Activated CD8-positive, alpha-beta memory T cell treated with anti-CD3 and anti-CD28 coated beads, Interleukin-2, amount 50 U/mL, for 1 hour (primary cell): Measurements from ENCODE around the gene MAPK11.

Experiments used
- DNase-seq: peaks from one replicate; pipeline ENCODE4 v3.0.0-alpha.2; 2020; ENCODE audit errors: extremely low read depth

MAPK11 gene

DNA sequence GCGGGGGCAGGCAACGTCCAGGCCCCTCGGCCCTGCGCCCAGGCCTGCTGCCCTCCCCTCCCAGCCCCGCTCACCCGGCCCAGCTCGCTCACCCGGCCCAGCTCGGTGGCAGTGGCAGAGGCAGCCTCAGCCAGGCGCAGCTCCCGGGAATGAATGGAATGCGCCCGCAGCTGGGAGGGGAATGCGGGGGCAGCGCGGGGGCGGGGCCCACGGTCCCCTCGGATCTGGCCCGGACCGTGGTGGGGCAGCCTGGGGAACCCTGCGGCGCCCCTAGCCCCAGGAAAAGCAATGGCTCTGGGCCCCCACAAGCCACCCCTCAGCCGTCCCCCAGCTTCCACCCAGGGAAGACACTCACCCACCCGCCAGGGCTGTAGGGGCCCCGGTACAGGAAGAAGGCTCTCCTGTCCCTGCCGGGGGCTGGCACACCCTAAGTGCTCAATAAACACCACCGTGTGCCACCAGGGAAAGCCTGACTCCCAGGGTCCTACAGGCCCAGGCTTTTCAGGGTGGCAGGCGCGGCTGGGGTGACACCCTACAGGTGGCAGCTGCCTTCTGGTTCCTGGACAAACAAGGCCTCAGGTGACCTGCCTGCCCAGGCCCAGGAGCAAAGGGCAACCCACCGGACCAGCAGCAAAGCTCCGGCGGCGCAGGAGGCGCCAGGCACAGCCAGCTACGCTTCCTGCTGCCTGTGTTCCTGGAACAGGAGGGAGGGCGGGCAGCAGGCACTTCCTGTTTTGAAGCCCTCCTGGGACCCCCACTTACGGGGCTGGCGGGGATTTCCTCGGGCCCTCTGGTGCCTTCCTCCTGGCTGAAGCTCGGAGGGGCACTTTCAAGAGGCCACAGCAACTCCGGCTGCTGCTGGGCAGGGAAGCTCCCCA lies 23.5 kb upstream of the MAPK11 start:
- DNase-seq, result no peak

DNA sequence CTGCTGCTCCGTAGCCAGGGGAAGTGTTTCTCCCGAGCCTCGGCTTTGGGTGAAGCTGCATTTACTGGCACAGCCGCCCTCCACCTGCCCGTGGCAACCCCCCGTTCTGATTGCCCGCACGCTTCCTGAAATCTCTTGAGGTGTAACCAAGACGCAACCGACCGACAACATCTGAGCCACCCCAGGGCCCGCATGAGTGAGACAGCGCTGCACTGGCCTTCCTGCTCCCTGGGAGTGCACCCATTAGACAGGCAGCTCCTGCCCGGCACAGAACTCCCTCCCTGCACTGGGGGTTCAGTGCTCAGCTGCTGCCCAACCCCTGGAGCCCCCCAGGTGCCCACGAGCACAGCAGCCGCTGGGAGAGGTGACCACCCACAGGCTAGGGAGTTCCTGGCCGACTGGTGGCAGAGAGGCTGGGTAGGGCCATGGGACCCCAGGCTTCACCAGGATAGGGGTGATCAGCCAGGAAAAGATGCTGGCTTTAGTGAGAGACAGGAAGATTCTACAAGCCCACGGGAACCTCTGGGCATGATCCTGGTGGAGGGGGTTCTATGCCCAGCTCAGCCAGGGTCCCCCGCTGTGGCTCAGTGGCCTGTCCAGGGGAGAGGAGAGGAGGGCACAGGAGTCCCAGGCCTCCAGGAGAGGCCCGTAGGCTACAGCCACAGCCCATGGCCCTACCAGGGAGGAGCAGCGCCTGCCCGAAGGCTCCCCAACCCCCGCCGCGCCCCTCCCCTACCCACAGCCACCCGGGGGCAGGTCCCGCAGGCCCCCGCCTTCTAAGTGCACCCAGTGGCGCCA lies 22.7 kb upstream of the MAPK11 start:
- DNase-seq, result no peak

DNA sequence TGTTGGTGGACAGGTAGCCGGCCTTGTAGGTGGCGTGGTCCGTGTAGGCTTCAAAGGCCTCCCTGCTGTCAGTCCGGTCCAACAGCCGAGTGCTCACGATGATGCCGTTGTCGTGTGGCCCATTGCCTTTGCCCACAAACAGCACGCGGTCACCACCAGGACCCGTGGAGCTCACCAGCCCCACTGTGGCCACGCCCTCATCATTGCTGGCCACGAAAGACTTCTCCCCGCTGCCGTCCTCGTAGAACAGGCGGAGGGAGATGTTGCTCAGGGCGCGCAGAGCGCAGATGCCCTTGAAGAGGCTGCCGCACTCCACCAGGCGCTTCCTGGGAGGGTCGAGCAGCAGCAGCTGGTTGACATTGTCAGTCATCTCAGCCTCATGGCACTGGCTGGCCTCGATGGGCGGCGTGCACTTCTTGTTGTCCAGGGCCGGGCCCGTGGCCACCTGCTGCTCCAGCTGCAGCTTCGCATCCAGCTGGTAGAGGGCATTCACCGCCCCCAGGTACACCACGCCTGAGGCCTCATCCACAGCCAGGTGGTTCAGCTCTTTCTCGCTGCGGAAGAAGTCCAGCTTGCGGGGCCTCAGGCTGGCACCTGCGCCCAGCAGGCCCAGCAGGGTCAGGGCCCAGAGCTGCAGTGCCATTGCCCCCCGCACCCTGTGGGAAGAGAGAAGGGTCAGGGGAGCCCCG lies 19.9 kb upstream of the MAPK11 start:
- DNase-seq, result no peak

DNA sequence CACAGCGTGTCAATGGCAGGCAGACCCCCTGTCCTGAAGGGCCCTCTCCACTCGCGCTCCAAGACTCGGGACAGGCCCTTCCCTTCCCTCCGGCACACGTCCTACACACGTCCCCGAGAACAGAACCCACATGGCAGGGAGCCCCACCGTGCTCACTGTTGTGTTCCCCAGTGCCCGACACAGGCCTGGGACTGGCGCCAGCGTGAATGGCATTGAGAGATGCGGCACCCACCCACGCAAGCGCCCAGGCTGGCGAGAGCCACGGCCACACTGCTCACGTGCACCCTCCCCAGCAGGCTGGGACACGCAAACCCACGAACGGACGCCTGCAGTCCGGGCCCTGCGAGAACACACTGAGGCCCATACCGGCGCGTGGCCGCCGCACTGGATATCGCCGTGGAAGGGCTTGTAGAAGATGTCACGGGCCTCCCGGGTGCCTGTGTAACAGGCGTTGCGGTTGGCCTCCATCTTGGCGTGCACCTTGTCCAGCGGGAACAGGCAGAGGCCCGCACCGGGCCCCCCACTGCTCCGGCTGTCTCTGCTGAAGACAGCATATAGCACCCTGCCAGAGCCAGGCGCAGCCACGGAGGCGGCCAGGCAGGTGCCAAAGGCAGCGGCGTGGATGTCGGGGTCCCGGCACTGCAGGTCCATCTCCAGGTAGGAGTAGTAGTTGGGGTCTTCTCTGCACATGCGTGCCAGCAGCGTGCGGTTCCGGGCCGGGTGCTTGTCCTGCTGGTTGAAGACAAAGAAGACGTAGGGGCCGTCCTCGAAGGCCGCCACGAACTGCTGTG lies 19.2 kb upstream of the MAPK11 start:
- no peak for DNase-seq

DNA sequence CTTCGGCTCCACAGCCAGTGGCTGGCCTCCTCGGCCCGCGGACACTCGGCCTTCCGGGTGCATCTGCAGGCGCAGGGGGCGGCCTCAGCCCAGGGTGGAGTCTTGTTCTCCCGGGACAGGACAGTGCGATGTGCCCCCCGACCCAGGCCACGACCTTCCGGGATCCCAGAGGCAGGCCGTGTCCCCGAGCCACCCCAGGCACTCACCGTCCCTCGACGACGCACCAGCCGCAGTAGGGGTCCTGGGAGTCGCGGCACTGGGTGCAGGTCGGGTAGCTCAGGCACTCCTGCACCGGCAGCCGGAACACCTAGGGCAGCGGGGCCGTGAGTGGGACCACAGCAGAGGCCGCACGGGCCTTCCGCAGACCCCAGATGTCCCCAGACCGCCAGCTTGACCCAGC lies 17.6 kb upstream of the MAPK11 start:
- DNase-seq, result no peak

DNA sequence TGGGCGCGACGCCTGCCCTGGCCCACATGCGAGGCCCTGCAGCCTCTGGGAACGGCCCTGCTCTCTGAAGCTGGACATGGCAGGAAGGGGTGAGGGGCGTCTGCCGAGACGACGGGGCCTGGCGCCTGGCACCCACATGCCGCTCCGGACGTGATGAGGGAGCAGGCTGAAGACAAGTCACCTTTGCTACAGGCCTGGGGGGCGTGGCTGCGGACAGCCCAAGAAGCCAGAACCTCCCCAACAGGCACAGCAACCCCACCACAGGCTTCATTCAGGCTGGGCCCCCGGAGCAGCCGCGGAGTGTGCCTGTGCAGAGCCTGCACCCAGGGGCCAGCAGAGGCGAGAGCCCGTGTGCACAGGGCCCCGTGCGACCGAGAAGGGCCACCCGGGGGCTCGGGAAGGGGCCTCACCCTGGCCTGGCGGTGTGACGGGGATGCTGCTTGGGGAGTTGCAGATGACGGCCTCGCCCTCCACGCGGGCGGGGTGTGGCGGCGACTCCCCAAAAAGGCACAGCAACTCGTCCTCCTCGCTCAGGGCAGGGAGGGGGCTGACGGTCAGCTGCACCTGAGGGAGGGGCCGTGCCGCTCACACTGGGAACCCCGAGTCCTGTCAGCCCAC lies 16.6 kb upstream of the MAPK11 start:
- no peak for DNase-seq

DNA sequence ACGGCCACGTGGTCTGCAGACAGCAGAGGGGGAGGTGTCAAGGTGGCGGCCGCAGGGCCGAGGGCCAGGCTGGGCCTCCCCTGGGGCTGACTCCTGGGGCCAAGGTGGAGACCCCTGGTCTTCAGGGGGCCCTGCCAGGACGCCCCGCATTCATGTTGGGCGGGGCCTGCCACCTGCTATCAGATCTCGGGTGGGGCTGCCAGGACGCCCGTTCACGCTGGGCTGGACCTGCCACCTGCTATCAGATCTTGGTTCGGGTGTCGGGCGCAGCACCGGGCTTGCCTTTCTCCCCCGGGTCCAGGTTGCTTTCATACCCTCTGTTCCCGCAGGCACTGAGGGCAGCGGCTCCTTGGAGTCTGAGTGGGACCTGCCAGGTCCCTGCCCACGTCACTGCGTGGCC lies 16.1 kb upstream of the MAPK11 start:
- DNase-seq, result no peak

DNA sequence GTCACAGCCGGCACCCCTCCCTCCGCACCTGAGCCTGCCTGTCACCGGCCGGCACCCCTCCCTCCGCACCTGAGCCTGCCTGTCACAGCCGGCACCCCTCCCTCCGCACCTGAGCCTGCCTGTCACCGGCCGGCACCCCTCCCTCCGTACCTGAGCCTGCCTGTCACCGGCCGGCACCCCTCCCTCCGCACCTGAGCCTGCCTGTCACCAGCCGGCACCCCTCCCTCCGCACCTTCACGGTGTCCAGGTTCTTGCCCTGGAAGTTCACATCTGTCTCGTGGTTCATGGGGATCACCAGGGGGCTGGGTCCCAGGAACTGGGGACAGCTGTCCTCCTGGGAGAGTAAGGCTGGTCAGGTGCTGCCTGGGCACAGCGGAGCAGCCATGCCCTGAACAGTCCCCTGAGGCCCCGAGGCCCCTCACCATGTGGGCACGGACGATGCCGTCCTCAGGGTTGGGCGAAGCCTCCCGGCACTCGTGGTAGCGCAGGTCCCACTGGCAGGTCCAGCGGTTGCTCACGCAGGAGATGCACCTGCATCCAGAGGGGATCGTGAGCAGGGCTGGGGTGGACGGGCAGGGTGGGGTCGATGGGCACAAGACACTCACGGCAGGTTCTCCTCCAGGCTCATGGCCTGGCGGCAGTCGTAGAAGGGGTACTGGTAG lies 15.5 kb upstream of the MAPK11 start:
- no peak for DNase-seq

DNA sequence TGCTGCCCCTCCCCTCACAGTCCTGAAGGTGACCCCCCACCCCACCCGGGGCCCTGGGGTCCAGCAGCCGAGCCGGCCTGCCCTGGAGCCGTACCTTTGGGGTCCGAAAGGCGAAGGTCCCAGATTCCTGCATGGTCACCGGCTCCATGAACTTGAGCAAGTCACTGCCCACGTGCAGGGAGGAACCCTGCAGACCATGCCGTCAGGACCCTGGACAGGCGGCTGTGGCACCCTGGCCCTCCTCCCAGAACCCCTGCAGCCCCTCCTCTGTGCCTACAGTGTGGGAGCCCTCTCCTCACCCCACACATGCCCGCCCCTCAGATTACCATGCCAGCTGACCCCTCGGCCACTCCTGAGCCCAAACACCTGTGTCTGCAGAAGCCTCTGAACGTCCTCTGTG lies 14.3 kb upstream of the MAPK11 start:
- no peak for DNase-seq

DNA sequence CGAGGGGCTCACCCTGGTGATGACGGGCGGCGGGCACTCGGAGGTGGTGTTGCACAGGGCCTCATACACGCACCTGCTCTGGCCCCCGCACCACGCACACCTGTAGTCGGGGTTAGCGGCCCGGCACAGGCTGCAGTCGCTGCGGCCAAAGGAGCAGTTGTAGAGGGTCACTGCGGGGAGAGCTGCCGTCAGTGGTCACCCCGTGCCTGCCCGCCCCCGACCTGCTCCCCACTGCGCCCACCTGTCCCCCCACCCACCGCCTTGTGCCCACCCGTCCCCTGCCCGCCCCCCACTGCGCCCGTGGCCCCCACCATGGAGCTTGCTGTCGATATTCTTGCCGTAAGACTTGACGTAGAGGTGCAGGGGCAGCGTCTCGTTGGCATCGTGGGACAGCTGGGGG lies 13.6 kb upstream of the MAPK11 start:
- DNase-seq, result no peak

DNA sequence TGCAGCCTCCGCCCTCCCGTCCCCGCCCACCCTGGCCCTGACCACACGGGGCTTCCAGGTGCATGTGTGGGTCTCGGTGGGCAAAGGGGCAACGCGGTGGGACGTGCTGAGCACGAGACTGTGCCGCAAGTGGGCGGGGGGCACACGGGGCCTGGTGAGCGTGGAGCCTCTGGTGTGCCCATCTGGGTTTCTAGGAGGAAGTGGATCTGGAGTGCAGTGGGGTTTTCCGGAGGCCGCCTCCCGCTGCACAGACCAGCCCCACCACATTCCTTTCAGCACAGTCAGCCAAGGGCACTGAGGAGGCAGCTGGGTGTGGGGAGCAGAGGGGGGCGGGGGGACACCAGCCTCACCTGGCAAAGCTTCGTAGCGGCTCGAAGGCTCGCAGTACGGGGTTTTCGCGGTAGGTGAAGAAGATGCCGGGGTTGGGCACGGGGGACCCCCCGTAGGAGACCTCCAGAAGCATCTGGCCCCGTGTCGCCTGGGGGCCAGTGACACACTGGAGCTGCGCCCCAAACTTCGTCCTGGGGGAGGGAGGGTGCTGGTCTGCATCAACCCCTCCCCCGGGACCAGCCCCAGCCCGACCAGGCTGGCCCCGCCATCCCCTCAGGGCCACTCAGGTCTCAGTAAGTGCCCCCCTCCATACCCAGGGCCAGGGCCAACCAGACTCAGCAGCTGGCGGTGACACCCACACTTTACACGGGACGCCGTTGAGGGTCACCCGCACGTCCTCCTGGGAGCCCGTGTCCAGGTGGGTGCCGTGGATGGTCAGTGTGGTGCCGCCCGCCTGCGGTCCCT lies 12.4 kb upstream of the MAPK11 start:
- DNase-seq, result no peak

DNA sequence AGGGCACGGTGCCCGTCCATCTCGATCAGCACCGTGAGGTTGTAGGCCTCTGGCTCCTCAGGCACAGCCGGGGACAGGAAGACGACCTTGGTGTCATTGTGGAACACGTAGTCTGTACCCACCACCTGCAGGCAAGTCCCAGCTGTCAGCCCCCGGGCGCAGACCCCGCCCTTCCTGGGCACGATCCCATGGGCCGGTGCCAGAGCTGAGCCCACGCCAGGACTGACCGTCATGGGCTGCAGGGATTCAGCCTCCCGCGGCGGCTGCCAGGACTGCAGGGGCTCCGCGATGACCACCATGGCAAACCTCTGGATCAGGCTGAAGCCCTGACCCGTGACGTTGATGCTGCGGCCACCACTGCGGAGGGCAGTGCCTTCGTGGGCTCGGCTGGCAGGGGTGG lies 11.8 kb upstream of the MAPK11 start:
- DNase-seq, result no peak

DNA sequence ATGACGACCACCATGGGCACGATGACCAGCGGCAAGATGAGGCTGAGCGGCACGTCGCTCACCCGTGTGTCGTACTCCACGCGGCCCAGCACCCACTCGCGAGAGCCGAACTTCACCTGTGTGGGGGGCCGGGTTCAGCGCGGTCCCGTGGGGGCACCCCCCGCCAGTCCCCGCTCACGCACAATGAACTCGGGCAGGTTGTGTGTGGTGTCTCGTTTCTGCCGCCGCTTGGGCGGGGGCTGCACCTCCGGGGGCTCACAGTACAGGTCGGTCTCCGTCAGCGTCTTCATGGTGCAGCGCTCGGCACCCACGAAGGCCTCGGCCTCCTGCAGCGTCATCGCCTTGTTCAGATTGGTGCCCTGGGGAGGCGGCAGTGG lies 11.2 kb upstream of the MAPK11 start:
- no peak for DNase-seq

DNA sequence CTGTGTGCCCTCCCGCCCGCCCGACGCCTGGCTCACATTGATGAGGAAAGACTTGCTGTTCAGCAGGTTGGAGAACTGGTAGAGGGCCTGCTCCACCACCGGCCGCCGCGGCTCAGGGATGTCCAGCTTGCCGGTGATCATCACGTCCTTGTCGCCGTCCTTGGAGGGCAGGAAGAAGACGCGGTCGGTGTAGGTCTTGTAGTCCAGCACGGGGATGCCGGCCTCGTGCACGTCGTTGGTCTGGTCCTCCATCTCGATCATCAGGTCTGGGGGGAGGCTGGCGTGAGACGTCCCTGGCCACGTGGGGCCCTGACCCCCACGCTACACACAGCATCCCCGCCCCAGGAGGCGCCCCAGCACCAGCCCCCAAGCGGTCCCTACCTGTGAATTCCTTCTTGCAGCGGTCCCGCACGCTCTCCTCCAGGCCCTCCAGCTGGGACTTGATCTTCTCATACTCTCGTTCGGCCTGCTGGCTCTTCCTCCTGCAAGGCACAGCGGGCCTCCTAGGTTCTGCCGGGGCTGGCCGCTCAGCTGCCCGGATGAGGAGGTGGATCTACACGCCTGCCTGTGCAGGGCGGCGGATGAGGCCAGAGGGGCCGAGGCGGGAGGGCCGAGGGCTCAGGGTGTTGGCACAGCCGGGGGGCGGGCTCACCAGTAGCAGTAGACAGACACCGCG lies 10.7 kb upstream of the MAPK11 start:
- DNase-seq, result no peak

DNA sequence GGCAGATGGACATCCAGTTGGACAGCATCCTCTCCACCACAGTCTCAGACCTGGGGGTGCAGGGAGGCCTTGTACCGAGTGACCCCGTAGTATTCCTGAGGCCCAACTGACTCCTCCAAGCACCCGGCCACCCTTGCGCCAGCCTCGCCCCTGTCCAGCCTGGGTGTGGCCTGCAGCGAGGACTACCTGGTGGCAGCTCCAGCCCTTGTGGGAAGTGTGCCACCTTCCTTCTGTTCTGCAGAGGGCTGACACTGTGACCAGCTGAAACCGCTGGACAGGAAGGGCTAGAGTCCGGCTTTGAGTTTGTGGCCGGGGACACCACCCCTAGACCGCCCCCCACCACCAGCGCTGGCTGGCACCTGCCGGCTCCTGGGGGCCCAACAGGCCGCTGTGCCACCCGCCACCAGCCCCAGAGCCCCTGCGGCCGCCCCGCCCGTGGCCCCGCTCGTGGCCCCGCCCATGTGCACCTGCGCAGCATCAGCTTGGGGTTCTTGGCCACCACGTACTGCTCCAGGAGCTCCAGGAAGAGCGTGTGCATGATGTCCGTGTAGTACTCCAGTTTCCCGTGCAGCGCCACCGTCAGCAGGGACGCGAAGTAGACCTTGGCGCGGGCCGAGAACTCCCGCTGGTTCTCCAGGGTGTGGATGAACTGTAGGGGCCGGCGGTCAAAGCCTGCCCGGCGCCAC lies 10.0 kb upstream of the MAPK11 start:
- no peak for DNase-seq

DNA sequence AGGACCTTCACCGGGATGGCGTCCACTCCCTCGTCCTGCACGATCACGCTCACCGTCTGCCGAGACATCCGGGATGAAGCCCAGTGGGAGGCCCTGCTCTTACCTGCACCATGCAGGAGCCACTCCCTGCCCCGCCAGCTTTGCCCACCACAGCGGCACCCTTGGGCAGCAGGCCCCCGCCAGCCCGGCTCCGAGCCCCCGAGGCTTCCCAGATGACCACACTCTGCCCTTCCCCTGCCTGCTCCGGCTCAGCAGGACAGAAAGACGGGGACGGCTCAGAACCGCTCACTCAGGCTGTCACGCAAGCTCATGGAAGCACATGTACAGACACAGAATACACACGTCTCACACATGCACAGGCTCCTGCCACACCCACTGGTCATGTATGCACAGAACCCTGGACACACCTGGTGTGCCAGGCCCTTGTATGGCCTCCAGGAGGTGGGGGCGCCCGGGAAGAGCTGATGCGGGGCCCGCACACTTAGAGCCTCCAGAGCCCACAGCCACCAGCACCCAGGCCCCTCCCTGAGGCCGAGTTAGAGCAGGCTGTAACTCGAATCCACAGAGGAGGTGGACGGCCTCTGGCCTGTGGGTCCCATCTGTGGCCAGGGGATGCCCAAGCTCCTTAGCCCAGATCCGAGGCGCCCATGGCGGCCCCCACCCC lies 8.9 kb upstream of the MAPK11 start:
- no peak for DNase-seq

DNA sequence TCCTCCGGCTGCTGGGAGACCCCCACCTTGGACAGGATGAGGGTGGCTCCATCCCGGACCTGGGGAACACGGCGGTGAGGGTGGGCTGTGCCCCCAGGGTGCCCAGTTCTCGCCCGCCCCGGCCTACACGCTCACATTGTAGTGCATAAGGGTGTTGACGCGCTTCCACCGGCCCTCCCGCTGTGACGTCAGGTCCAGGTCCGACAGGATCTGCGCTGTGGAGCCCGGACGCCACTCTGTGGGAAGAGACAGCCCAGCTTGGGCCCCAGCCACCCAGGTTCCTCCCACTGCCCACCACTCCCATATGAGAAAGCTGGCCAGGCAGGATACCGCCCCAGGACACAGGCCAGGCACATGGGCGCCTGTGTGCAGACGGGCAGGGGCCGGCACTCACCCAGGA lies 8.3 kb upstream of the MAPK11 start:
- DNase-seq, result no peak

DNA sequence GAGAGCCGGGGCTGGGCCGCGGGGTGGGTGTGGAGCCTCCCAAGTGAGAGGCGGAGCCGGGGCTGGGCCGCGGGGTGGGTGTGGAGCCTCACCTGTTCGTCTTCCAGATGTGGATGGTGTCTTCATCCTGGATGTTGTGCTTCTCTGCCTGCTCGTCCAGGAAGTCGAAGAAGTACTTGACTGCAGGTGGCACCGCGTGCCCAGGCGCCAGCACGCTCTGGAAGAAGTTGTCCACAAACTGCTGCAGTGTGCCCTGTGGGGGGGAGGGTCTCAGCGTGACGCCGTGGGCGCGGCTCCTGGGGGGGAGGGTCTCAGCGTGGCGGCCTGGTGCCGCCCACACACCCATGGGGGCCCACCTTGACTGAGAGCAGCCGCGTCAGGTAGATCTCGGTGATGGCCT lies 7.6 kb upstream of the MAPK11 start:
- DNase-seq, result no peak
